ENCODE measurements around the gene STK32C.

Gene STK32C

GRCh38 chr10:132252412-132252811 is 55.3 kb downstream of the STK32C start:
- Histone ChIP-seq H3K9ac (no peak overlapping the region), H3K27ac (no peak overlapping the region), H3K36me3 (no peaks in the 10 kb centered on the region), H3K27me3 (no peaks in the 10 kb centered on the region), H3K4me3 (no peak overlapping the region), H4K20me1 (peaks cover 11% of the 10 kb centered on the region; the same call in 1 of the 2 replicates), H3K4me2 (no peak overlapping the region), H3K4me1 (peaks cover 57% of the 10 kb centered on the region), H3K9me3 (no peaks in the 10 kb centered on the region)
- TF ChIP-seq Cebpa-rat (IDR thresholded peaks at IDR 0.05) = no peak

- H3K9me3 ChIP-seq = no peaks in the 10 kb centered on the region
- peaks cover 57% of the 10 kb centered on the region for H3K4me1 ChIP-seq
These were observed 55.8 kb downstream of the STK32C start for GRCh38 chr10:132251928-132252327.

GRCh38 chr10:132250481-132251475 is 57.0 kb downstream of the STK32C start:
- no peaks in the 10 kb centered on the region for H3K27me3 ChIP-seq
- H3K9me3 ChIP-seq = no peaks in the 10 kb centered on the region
- H3K9ac ChIP-seq = no peak overlapping the region
- peaks cover 53% of the 10 kb centered on the region for H3K4me1 ChIP-seq
- no peaks in the 10 kb centered on the region for H3K36me3 ChIP-seq
- peak overlapping the region; percentile 69 for H3K4me2 ChIP-seq
- no peak overlapping the region for H3K27ac ChIP-seq
- peaks cover 7% of the 10 kb centered on the region; the same call in 1 of the 2 replicates for H4K20me1 ChIP-seq
- no peak overlapping the region for H3K4me3 ChIP-seq
- no peak for TF ChIP-seq Cebpa-rat (IDR thresholded peaks at IDR 0.05)

More at GRCh38 chr10:132251928-132252327, 55.8 kb downstream of the STK32C start:
- Histone ChIP-seq H3K36me3 (no peaks in the 10 kb centered on the region), H3K4me2 (no peak overlapping the region), H3K9ac (no peak overlapping the region), H3K27me3 (no peaks in the 10 kb centered on the region), H3K4me3 (no peak overlapping the region), H3K27ac (no peak overlapping the region), H4K20me1 (peaks cover 11% of the 10 kb centered on the region; the same call in 1 of the 2 replicates)
- TF ChIP-seq Cebpa-rat (IDR thresholded peaks at IDR 0.05) = no peak

- H4K20me1 ChIP-seq = no peaks in the 10 kb centered on the region; the same call in 1 of the 2 replicates
- no peaks in the 10 kb centered on the region; the same call in 1 of the 2 replicates for H3K27me3 ChIP-seq
- no peak overlapping the region for H3K27ac ChIP-seq
- H3K36me3 ChIP-seq = no peaks in the 10 kb centered on the region
- H3K4me3 ChIP-seq = no peak overlapping the region
- TF ChIP-seq Cebpa-rat (IDR thresholded peaks at IDR 0.05) = no peak
- H3K9ac ChIP-seq = 0 out of 2 replicates have a peak overlapping the region, but pooled peaks have one; percentile 38
- H3K9me3 ChIP-seq = no peaks in the 10 kb centered on the region
- H3K4me2 ChIP-seq = peak overlapping the region; percentile 69
- peaks cover 45% of the 10 kb centered on the region for H3K4me1 ChIP-seq
These were observed 57.9 kb downstream of the STK32C start for GRCh38 chr10:132249824-132250375.

- H3K4me1 ChIP-seq = peaks cover 44% of the 10 kb centered on the region
- no peaks in the 10 kb centered on the region for H3K36me3 ChIP-seq
- no peaks in the 10 kb centered on the region; the same call in 1 of the 2 replicates for H4K20me1 ChIP-seq
- no peaks in the 10 kb centered on the region; the same call in 1 of the 2 replicates for H3K27me3 ChIP-seq
- no peak for TF ChIP-seq Cebpa-rat (IDR thresholded peaks at IDR 0.05)
- peak overlapping the region; percentile 69 for H3K4me2 ChIP-seq
- H3K9ac ChIP-seq = no peak overlapping the region
- H3K4me3 ChIP-seq = no peak overlapping the region
- H3K27ac ChIP-seq = no peak overlapping the region
- H3K9me3 ChIP-seq = no peaks in the 10 kb centered on the region
These were observed 58.5 kb downstream of the STK32C start for GRCh38 chr10:132249226-132249724.

GRCh38 chr10:132248455-132249225 is 59.1 kb downstream of the STK32C start:
- Histone ChIP-seq H3K27me3 (no peaks in the 10 kb centered on the region; the same call in 1 of the 2 replicates), H3K27ac (no peak overlapping the region), H3K36me3 (no peaks in the 10 kb centered on the region), H3K4me1 (peaks cover 50% of the 10 kb centered on the region), H3K9ac (no peak overlapping the region), H3K9me3 (no peaks in the 10 kb centered on the region), H3K4me3 (no peak overlapping the region), H3K4me2 (no peak overlapping the region), H4K20me1 (no peaks in the 10 kb centered on the region; the same call in 1 of the 2 replicates)
- TF ChIP-seq Cebpa-rat (IDR thresholded peaks at IDR 0.05) = no peak

GRCh38 chr10:132247943-132248342 is 59.8 kb downstream of the STK32C start:
- Histone ChIP-seq H4K20me1 (no peaks in the 10 kb centered on the region; the same call in 1 of the 2 replicates), H3K4me3 (no peak overlapping the region), H3K4me2 (0 out of 2 replicates have a peak overlapping the region, but pooled peaks have one; percentile 28)

GRCh38 chr10:132246296-132246695 is 61.5 kb downstream of the STK32C start:
- H3K9me3 ChIP-seq = no peaks in the 10 kb centered on the region
- H3K9ac ChIP-seq = no peak overlapping the region
- H3K4me1 ChIP-seq = peaks cover 58% of the 10 kb centered on the region
- no peaks in the 10 kb centered on the region; the same call in 1 of the 2 replicates for H4K20me1 ChIP-seq
- H3K36me3 ChIP-seq = no peaks in the 10 kb centered on the region
- H3K4me3 ChIP-seq = no peak overlapping the region
- H3K27me3 ChIP-seq = no peaks in the 10 kb centered on the region; the same call in 1 of the 2 replicates
- no peak overlapping the region for H3K4me2 ChIP-seq
- no peak for TF ChIP-seq Cebpa-rat (IDR thresholded peaks at IDR 0.05)
- no peak overlapping the region for H3K27ac ChIP-seq

More at GRCh38 chr10:132247943-132248342, 59.8 kb downstream of the STK32C start:
- H3K4me1 ChIP-seq = peaks cover 53% of the 10 kb centered on the region
- no peak overlapping the region for H3K27ac ChIP-seq
- H3K36me3 ChIP-seq = no peaks in the 10 kb centered on the region
- no peaks in the 10 kb centered on the region for H3K9me3 ChIP-seq
- no peak for TF ChIP-seq Cebpa-rat (IDR thresholded peaks at IDR 0.05)
- no peak overlapping the region for H3K9ac ChIP-seq
- H3K27me3 ChIP-seq = no peaks in the 10 kb centered on the region; the same call in 1 of the 2 replicates

GRCh38 chr10:132245056-132245455 is 62.7 kb downstream of the STK32C start:
- no peak overlapping the region for H3K4me3 ChIP-seq
- no peak overlapping the region for H3K27ac ChIP-seq
- no peaks in the 10 kb centered on the region for H3K36me3 ChIP-seq
- H3K4me1 ChIP-seq = peaks cover 62% of the 10 kb centered on the region
- no peaks in the 10 kb centered on the region; the same call in 1 of the 2 replicates for H4K20me1 ChIP-seq
- H3K4me2 ChIP-seq = no peak overlapping the region
- H3K27me3 ChIP-seq = no peaks in the 10 kb centered on the region; the same call in 1 of the 2 replicates
- H3K9ac ChIP-seq = no peak overlapping the region
- no peak for TF ChIP-seq Cebpa-rat (IDR thresholded peaks at IDR 0.05)
- H3K9me3 ChIP-seq = no peaks in the 10 kb centered on the region
